AG09309 (cell line): ENCODE measurements around the gene KPNB1.
A peak's percentile ranks its signal among the peaks of the same experiment; 100 is the strongest.

Experiments
- DNase-seq: peaks from one replicate; pipeline ENCODE4 v3.0.0-alpha.2; 2010; ENCODE audit warnings: low read depth
- H3K4me3 ChIP-seq: 2 replicates; pipeline ENCODE4 v1.5.1; 2011; ENCODE audit warnings: mild to moderate bottlenecking, low read depth, low read length, moderate library complexity; ENCODE audit not compliant: control insufficient read depth
- TF ChIP-seq, protein P1 (sequence below): IDR thresholded peaks from 2 replicates; pipeline ENCODE4 v1.5.1; 2011; ENCODE audit warnings: mild to moderate bottlenecking, low read depth, low read length, inconsistent platforms; ENCODE audit not compliant: insufficient read depth, control insufficient read depth; ENCODE audit errors: missing control alignments

KPNB1 gene

DNA sequence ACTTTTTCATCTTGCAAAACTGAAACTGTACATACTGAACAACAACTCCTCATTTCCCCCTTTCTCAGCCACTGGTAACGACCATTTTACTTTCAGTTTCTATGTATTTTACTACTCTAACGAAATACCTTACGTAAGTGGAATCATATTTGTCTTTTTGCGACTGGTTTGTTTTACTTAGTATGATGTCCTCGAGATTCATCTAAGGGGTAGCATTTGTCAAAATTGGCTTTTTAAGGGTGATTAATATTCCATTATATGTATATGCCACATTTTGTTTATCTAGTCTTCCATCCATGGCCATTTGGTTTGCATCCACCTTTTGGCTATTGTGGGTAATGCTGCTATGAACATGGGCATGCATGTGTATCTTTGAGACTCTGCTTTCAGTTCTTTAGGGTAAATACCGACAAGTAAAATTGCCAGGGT lies 10.4 kb downstream of the KPNB1 start:
- DNase-seq, result no peak
- TF ChIP-seq, protein P1, sequence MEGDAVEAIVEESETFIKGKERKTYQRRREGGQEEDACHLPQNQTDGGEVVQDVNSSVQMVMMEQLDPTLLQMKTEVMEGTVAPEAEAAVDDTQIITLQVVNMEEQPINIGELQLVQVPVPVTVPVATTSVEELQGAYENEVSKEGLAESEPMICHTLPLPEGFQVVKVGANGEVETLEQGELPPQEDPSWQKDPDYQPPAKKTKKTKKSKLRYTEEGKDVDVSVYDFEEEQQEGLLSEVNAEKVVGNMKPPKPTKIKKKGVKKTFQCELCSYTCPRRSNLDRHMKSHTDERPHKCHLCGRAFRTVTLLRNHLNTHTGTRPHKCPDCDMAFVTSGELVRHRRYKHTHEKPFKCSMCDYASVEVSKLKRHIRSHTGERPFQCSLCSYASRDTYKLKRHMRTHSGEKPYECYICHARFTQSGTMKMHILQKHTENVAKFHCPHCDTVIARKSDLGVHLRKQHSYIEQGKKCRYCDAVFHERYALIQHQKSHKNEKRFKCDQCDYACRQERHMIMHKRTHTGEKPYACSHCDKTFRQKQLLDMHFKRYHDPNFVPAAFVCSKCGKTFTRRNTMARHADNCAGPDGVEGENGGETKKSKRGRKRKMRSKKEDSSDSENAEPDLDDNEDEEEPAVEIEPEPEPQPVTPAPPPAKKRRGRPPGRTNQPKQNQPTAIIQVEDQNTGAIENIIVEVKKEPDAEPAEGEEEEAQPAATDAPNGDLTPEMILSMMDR, result no peak
- no peak overlapping the region for H3K4me3 ChIP-seq

DNA sequence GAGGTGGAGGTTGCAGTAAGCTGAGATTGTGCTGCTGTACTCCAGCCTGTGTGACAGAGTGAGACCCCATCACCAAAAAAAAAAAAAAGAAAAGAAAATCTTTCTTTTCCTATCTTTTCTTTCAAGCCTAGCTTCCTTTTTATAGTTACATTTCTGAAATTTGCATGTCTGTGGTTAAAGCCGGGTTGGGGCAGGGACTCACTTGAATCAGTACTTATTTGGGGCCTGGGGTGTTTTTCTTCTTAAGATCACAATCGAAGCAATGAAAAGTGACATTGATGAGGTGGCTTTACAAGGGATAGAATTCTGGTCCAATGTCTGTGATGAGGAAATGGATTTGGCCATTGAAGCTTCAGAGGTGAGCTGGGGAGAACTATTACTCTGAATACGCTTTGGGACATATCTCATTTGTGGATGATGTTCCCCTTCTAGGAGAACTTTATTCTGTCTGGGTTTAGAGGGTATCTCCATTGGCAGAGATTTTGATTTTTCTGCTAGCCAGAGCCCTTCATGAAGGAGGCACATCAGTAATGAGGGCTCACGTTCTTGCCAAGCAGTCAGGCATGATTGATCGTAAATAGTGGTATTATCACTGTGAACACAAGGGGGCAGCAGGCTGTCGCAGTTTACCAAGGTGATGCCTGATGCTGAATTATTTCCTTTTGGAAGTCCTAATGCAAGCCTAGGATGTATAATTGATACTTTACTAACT lies 14.3 kb downstream of the KPNB1 start:
- TF ChIP-seq, protein P1, result peak; percentile 73
- DNase-seq, result no peak

DNA sequence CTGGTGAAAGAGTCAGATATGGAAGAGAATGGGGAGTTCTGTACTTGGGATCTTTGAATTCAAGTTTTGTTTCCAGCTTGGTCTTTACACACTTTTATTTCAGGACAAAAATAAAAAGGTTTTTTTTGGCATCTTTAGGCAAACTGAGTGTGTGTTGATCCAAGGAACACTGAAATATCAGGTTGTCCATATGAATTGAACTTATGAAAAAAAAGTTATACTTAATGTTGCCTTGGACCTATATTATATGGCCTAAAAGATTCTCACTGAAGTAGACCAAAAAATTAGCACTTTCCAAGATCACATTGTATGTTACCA lies 14.9 kb downstream of the KPNB1 start:
- H3K4me3 ChIP-seq, result no peak overlapping the region
- no peak for DNase-seq
- TF ChIP-seq, protein P1, result no peak

More for the DNA sequence above, 14.3 kb downstream of the KPNB1 start:
- H3K4me3 ChIP-seq, result no peak overlapping the region

DNA sequence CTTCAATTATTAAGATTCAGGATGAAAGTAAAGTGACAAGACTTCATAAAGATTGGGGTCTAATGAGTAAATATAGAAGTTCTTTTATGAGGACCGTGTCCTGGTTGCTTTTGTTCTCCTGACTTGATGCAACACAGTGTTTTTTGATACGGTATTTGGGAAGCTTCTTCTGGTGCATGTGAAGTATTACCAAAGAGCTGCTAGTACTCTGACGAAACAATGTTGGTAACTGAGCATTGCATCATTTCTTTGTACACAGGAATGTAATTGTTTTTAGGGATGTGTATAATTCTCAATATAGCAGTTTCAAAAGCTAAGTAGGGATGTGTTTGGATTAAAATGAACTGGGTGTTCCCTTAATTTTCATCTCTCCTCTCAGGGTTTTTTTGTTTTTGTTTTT lies 15.9 kb downstream of the KPNB1 start:
- TF ChIP-seq, protein P1, result no peak
- peak; percentile 52 for DNase-seq
- H3K4me3 ChIP-seq, result no peak overlapping the region

DNA sequence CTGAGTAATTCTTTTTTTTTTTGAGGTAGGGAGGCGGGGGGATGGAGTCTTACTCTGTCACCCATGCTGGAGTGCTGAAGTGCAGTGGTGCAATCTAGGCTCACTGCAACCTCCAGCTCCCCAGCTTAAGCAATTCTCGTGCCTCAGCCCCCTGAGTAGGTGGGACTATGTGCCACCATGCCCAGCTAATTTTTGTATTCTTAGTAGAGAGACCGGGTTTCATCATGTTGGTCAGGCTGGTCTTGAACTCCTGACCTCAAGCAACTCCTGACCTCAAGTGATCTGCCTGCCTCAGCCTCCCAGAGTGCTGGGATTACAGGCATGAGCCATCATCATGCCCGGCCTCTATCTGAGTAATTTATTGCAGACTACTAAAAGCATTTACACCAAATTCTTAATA lies 19.4 kb downstream of the KPNB1 start:
- TF ChIP-seq, protein P1, result no peak
- no peak overlapping the region for H3K4me3 ChIP-seq
- DNase-seq, result no peak

DNA sequence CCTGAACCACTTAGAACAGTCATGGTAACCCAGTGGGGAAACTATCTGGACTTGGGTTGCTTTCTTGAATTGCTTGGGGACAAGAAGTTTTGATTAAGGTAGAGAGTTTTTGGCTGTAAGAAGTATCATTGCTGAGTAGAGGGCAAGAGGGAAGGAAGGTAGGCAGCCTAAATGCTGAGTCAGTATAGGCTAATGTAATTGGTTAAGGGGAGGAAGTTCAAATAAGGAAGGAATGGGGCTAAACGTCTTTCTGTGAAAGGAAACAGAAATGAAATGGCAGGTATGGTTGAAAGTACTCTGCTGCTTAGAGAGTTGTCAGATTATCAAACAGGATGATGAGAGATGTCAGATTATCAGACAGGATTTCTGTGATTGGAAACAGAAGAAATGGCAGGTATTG lies 20.3 kb downstream of the KPNB1 start:
- TF ChIP-seq, protein P1, result no peak
- H3K4me3 ChIP-seq, result no peak overlapping the region
- DNase-seq, result no peak

DNA sequence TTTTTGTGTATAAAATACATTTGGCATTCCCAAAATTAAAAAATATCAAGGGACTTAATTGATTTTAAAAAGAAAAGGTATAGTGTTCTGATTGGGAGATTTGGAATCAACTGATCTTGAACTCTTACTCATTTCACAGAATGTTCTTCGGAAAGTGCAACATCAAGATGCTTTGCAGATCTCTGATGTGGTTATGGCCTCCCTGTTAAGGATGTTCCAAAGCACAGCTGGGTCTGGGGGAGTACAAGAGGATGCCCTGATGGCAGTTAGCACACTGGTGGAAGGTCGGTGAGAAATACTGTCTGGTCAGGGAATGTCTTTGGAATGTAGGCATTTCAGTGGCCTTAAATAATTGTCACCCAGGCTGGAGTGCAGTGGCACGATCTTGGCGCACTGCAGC lies 24.8 kb downstream of the KPNB1 start:
- TF ChIP-seq, protein P1, result no peak

More for the DNA sequence above, 24.8 kb downstream of the KPNB1 start:
- no peak for DNase-seq
- no peak overlapping the region for H3K4me3 ChIP-seq
